SK-N-MC (cell line): ENCODE data around the gene ITPR3.
A peak's percentile ranks its signal among the peaks of the same experiment; 100 is the strongest.
"Not testable (repeated sequence)": the region's sequence is repeated elsewhere in the genome, so short reads cannot be mapped to it uniquely, and the experiment has no call there.

Source experiments
- DNase-seq: peaks from one replicate; pipeline ENCODE4 v3.0.0-alpha.2; 2011; ENCODE audit warnings: low read depth, low spot score
- H3K27ac ChIP-seq: fragments of 200-600 bp; sonication (generic); 2 replicates; pipeline ENCODE4 v1.5.1; 2016; ENCODE audit warnings: mixed run types
- H3K36me3 ChIP-seq: fragments of 200-600 bp; sonication (generic); 2 replicates; pipeline ENCODE4 v1.6.1; 2017; ENCODE audit warnings: antibody characterized with exemption, low read length, mixed read lengths; ENCODE audit not compliant: insufficient read depth
- H3K4me3 ChIP-seq: fragments of 200-600 bp; sonication (generic); 2 replicates; pipeline ENCODE4 v1.5.1; 2016
- H3K9ac ChIP-seq: fragments of 200-600 bp; sonication (generic); 2 replicates; pipeline ENCODE4 v1.8.0; 2017; ENCODE audit warnings: mixed run types, mixed read lengths; ENCODE audit not compliant: insufficient read length
- H3K9me3 ChIP-seq: fragments of 200-600 bp; sonication (generic); 2 replicates; pipeline ENCODE4 v1.6.1; 2017; ENCODE audit warnings: low read depth, mild to moderate bottlenecking, antibody characterized with exemption, low read length, moderate library complexity, mixed read lengths
- EZH2 ChIP-seq: fragments of 200-600 bp; sonication (generic); IDR thresholded peaks from one replicate; pipeline ENCODE4 v1.6.1; 2017; ENCODE audit warnings: antibody characterized with exemption
- FOXP2 ChIP-seq: optimal IDR thresholded peaks from 2 replicates; pipeline ENCODE3; 2011; ENCODE audit warnings: mild to moderate bottlenecking, moderate library complexity; ENCODE audit not compliant: insufficient read depth; ENCODE audit errors: extremely low read length, control extremely low read depth
- POLR2AphosphoS5 ChIP-seq: IDR thresholded peaks from 2 replicates; pipeline ENCODE4 v1.6.1; 2012; ENCODE audit warnings: mild to moderate bottlenecking, low read depth, low read length, borderline replicate concordance

Gene ITPR3

GRCh38 chr6:33624856-33625255, 3.7 kb downstream of the ITPR3 start:
- no peak for TF ChIP-seq FOXP2
- TF ChIP-seq POLR2AphosphoS5, result no peak
- no peak for TF ChIP-seq EZH2
- H3K27ac ChIP-seq, result no peak overlapping the region
- no peaks in the 10 kb centered on the region for H3K36me3 ChIP-seq
- no peak for DNase-seq
- H3K4me3 ChIP-seq, result no peak overlapping the region
- no peaks in the 10 kb centered on the region for H3K9me3 ChIP-seq
- H3K9ac ChIP-seq, result no peak overlapping the region

GRCh38 chr6:33627876-33628275, 6.8 kb downstream of the ITPR3 start:
- no peak overlapping the region for H3K27ac ChIP-seq
- TF ChIP-seq POLR2AphosphoS5 (no peak), EZH2 (no peak), FOXP2 (no peak)
- H3K36me3 ChIP-seq, result no peaks in the 10 kb centered on the region
- no peak overlapping the region for H3K4me3 ChIP-seq
- DNase-seq, result no peak
- H3K9ac ChIP-seq, result no peak overlapping the region
- H3K9me3 ChIP-seq, result no peaks in the 10 kb centered on the region

DNA sequence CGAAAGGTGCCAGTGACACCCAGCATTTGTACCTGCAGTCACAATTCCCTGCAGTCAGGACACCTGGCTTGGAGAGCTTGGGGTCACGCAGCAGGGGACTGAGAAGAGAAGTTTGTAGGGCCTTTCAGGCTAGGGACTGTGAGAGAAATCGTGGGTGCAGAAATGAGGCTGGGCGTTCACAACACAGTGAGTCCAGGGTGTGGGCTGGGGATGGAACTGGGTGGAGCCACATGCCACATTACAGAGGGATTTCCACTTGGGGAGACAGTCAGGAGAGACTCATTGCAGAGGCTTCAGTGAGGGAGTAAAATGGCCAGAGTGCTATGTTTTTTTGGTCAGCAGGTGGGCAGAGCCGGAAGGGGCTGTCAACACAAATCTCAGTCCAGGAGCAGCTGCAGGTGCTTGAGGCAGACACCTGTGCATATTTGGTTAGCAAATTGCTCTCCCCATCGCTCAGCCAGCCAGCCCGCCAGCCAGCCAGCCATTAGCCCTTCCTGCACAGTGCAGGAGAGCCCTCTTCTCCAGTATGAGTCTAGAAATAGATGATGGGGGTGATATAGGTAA, 7.4 kb downstream of the ITPR3 start:
- no peak for TF ChIP-seq FOXP2
- no peak for TF ChIP-seq POLR2AphosphoS5
- no peak for TF ChIP-seq EZH2
- Histone ChIP-seq H3K27ac (no peak overlapping the region), H3K36me3 (no peaks in the 10 kb centered on the region), H3K9me3 (no peaks in the 10 kb centered on the region), H3K4me3 (no peak overlapping the region), H3K9ac (no peak overlapping the region)
- DNase-seq, result no peak

GRCh38 chr6:33630014-33630413, 8.9 kb downstream of the ITPR3 start:
- H3K4me3 ChIP-seq, result no peak overlapping the region
- peak overlapping the region; percentile 30 for H3K27ac ChIP-seq
- no peak for DNase-seq
- H3K36me3 ChIP-seq, result no peaks in the 10 kb centered on the region
- no peaks in the 10 kb centered on the region for H3K9me3 ChIP-seq
- no peak overlapping the region for H3K9ac ChIP-seq
- TF ChIP-seq FOXP2, result no peak

GRCh38 chr6:33631521-33631920, 10.4 kb downstream of the ITPR3 start:
- H3K36me3 ChIP-seq, H3K4me3 ChIP-seq, DNase-seq, H3K9me3 ChIP-seq, H3K9ac ChIP-seq: not testable (repeated sequence)
- 0 out of 2 replicates have a peak overlapping the region, but pooled peaks have one; percentile 13 for H3K27ac ChIP-seq

DNA sequence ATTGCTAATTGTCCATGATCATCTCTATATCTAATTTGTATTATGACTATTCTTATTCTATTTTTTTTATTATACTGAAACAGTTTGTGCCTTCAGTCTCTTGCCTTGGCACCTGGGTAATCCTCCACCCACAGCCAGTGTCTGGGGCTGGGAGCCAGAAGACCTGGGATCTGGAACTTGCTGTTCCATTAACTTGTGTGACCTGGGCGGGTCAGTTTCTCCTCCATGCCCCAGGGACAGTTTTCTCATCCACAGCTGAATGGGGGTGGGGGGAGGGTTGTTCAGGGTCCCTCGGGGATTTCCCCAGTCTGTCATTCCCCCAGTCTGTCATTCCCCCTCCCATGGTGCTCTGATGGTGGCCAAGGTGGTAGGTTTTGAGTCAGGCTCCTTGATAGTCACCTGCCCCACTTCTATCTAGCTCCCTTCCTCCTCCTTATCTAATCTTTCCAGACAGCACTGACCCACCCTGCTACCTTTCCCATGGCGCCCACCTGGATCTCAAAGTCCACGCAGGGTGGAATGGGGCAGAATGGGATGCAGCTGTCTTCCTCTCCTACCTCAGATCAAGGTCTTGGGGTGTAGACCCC, 10.9 kb downstream of the ITPR3 start:
- Histone ChIP-seq H3K9ac (no peak overlapping the region), H3K9me3 (no peaks in the 10 kb centered on the region), H3K4me3 (no peak overlapping the region), H3K36me3 (no peaks in the 10 kb centered on the region), H3K27ac (no peak overlapping the region)
- TF ChIP-seq FOXP2 (no peak), POLR2AphosphoS5 (no peak), EZH2 (no peak)
- DNase-seq, result no peak

DNA sequence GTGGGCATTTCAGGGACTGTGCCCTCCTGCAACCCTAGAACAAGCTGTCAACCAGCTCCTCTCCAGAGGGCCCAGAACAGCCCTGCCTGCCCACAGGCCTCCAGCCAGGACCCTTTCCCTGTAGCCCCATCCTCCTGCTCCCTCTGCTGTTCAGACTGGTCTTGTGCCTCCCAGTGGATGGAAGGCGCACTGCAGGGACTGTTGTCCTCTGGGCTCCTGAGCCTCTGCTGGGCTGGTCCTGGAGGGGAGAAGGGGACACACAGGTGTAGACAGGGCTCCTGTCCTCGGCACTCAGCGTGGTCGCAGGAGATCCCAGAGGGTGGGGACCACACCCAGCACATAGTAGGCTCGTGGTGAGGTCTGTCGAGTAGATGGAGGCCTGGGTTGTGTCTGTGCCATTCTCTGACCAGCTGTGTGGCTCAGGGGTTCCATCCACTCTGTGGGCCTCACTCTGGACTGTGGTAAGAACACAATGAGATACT, 11.5 kb downstream of the ITPR3 start:
- no peak overlapping the region for H3K9ac ChIP-seq
- TF ChIP-seq POLR2AphosphoS5 (no peak), EZH2 (no peak), FOXP2 (no peak)
- no peaks in the 10 kb centered on the region for H3K36me3 ChIP-seq
- DNase-seq, result no peak
- H3K9me3 ChIP-seq, result no peaks in the 10 kb centered on the region
- H3K4me3 ChIP-seq, result peak overlapping the region; percentile 72
- H3K27ac ChIP-seq, result no peak overlapping the region

- H3K36me3 ChIP-seq, result no peaks in the 10 kb centered on the region
- peak overlapping the region; percentile 72 for H3K4me3 ChIP-seq
- no peak for DNase-seq
- TF ChIP-seq FOXP2 (no peak), POLR2AphosphoS5 (no peak), EZH2 (no peak)
- no peak overlapping the region for H3K27ac ChIP-seq
- H3K9me3 ChIP-seq, result no peaks in the 10 kb centered on the region
- H3K9ac ChIP-seq, result no peak overlapping the region
These were observed 12.0 kb downstream of the ITPR3 start for GRCh38 chr6:33633084-33633461.

- Histone ChIP-seq H3K4me3 (peak overlapping the region; percentile 72), H3K27ac (no peak overlapping the region)
These were observed 12.5 kb downstream of the ITPR3 start for GRCh38 chr6:33633462-33634158.

More at GRCh38 chr6:33633462-33634158, 12.5 kb downstream of the ITPR3 start:
- no peak overlapping the region for H3K9ac ChIP-seq
- no peak for DNase-seq
- no peaks in the 10 kb centered on the region for H3K9me3 ChIP-seq
- no peaks in the 10 kb centered on the region for H3K36me3 ChIP-seq
- no peak for TF ChIP-seq EZH2
- TF ChIP-seq FOXP2, result no peak
- no peak for TF ChIP-seq POLR2AphosphoS5
